ENCODE data around the gene LHX3. TPM values are rescaled to one million over a fixed set of nuclear protein-coding genes. Genes with fewer than 3 reads are reported as not detected.

Gene LHX3
- total and polyA plus RNA-seq, 10 of the 15 experiments (the other 5 are each of a cell fraction or from before 2014, with no cell fraction given): not detected

DNA sequence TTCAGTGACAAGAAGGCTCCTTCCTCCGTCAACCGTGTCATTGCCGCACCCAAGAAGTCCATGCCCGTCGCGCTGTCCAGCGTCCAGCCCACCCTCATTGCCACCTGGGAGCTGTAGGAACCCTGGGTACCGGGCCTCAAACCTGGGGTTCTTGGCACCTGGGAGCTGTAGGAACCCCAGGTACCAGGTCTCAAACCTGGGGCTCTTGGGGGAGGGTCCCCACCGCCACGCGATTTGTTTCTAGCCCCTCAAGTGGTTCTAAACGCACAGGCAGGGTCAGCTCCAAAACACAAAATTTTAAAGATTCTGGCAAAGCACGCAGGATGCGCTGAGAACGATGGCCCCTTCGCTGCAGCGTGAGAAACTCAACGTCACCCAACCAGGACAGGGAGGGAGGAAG is 17.7 kb downstream of the LHX3 start (continued):
- TF ChIP-seq, protein P1, sequence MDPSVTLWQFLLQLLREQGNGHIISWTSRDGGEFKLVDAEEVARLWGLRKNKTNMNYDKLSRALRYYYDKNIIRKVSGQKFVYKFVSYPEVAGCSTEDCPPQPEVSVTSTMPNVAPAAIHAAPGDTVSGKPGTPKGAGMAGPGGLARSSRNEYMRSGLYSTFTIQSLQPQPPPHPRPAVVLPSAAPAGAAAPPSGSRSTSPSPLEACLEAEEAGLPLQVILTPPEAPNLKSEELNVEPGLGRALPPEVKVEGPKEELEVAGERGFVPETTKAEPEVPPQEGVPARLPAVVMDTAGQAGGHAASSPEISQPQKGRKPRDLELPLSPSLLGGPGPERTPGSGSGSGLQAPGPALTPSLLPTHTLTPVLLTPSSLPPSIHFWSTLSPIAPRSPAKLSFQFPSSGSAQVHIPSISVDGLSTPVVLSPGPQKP (IDR thresholded peaks at IDR 0.05; ENCODE audit: low read depth, low read length): no peak
- TF ChIP-seq ZNF384 (IDR thresholded peaks at IDR 0.05; ENCODE audit: borderline replicate concordance, low read depth, low read length) (no peak), HDGF (IDR thresholded peaks at IDR 0.05) (no peak), TARDBP (IDR thresholded peaks at IDR 0.05; ENCODE audit: borderline replicate concordance) (no peak), WRNIP1 (IDR thresholded peaks at IDR 0.05; ENCODE audit: borderline replicate concordance, low read depth, low read length) (no peak), BCL11A (IDR thresholded peaks at IDR 0.05; ENCODE audit: low read depth, low read length) (no peak)
- TF ChIP-seq, protein P2, sequence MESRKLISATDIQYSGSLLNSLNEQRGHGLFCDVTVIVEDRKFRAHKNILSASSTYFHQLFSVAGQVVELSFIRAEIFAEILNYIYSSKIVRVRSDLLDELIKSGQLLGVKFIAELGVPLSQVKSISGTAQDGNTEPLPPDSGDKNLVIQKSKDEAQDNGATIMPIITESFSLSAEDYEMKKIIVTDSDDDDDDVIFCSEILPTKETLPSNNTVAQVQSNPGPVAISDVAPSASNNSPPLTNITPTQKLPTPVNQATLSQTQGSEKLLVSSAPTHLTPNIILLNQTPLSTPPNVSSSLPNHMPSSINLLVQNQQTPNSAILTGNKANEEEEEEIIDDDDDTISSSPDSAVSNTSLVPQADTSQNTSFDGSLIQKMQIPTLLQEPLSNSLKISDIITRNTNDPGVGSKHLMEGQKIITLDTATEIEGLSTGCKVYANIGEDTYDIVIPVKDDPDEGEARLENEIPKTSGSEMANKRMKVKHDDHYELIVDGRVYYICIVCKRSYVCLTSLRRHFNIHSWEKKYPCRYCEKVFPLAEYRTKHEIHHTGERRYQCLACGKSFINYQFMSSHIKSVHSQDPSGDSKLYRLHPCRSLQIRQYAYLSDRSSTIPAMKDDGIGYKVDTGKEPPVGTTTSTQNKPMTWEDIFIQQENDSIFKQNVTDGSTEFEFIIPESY (IDR thresholded peaks at IDR 0.05): no peak
- TF ChIP-seq, protein P3, sequence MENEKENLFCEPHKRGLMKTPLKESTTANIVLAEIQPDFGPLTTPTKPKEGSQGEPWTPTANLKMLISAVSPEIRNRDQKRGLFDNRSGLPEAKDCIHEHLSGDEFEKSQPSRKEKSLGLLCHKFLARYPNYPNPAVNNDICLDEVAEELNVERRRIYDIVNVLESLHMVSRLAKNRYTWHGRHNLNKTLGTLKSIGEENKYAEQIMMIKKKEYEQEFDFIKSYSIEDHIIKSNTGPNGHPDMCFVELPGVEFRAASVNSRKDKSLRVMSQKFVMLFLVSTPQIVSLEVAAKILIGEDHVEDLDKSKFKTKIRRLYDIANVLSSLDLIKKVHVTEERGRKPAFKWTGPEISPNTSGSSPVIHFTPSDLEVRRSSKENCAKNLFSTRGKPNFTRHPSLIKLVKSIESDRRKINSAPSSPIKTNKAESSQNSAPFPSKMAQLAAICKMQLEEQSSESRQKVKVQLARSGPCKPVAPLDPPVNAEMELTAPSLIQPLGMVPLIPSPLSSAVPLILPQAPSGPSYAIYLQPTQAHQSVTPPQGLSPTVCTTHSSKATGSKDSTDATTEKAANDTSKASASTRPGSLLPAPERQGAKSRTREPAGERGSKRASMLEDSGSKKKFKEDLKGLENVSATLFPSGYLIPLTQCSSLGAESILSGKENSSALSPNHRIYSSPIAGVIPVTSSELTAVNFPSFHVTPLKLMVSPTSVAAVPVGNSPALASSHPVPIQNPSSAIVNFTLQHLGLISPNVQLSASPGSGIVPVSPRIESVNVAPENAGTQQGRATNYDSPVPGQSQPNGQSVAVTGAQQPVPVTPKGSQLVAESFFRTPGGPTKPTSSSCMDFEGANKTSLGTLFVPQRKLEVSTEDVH (IDR thresholded peaks at IDR 0.05; ENCODE audit: low read depth, partially characterized antibody): no peak
- TF ChIP-seq, protein P4, sequence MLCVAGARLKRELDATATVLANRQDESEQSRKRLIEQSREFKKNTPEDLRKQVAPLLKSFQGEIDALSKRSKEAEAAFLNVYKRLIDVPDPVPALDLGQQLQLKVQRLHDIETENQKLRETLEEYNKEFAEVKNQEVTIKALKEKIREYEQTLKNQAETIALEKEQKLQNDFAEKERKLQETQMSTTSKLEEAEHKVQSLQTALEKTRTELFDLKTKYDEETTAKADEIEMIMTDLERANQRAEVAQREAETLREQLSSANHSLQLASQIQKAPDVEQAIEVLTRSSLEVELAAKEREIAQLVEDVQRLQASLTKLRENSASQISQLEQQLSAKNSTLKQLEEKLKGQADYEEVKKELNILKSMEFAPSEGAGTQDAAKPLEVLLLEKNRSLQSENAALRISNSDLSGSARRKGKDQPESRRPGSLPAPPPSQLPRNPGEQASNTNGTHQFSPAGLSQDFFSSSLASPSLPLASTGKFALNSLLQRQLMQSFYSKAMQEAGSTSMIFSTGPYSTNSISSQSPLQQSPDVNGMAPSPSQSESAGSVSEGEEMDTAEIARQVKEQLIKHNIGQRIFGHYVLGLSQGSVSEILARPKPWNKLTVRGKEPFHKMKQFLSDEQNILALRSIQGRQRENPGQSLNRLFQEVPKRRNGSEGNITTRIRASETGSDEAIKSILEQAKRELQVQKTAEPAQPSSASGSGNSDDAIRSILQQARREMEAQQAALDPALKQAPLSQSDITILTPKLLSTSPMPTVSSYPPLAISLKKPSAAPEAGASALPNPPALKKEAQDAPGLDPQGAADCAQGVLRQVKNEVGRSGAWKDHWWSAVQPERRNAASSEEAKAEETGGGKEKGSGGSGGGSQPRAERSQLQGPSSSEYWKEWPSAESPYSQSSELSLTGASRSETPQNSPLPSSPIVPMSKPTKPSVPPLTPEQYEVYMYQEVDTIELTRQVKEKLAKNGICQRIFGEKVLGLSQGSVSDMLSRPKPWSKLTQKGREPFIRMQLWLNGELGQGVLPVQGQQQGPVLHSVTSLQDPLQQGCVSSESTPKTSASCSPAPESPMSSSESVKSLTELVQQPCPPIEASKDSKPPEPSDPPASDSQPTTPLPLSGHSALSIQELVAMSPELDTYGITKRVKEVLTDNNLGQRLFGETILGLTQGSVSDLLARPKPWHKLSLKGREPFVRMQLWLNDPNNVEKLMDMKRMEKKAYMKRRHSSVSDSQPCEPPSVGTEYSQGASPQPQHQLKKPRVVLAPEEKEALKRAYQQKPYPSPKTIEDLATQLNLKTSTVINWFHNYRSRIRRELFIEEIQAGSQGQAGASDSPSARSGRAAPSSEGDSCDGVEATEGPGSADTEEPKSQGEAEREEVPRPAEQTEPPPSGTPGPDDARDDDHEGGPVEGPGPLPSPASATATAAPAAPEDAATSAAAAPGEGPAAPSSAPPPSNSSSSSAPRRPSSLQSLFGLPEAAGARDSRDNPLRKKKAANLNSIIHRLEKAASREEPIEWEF (IDR thresholded peaks at IDR 0.05; ENCODE audit: insufficient replicate concordance, low read depth, low read length): no peak
- TF ChIP-seq, protein P5, sequence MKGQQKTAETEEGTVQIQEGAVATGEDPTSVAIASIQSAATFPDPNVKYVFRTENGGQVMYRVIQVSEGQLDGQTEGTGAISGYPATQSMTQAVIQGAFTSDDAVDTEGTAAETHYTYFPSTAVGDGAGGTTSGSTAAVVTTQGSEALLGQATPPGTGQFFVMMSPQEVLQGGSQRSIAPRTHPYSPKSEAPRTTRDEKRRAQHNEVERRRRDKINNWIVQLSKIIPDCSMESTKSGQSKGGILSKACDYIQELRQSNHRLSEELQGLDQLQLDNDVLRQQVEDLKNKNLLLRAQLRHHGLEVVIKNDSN (IDR thresholded peaks at IDR 0.05; ENCODE audit: borderline replicate concordance, extremely low read length, insufficient read depth, low read depth, low read length): no peak
- TF ChIP-seq, protein P6, sequence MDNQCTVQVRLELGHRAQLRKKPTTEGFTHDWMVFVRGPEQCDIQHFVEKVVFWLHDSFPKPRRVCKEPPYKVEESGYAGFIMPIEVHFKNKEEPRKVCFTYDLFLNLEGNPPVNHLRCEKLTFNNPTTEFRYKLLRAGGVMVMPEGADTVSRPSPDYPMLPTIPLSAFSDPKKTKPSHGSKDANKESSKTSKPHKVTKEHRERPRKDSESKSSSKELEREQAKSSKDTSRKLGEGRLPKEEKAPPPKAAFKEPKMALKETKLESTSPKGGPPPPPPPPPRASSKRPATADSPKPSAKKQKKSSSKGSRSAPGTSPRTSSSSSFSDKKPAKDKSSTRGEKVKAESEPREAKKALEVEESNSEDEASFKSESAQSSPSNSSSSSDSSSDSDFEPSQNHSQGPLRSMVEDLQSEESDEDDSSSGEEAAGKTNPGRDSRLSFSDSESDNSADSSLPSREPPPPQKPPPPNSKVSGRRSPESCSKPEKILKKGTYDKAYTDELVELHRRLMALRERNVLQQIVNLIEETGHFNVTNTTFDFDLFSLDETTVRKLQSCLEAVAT (IDR thresholded peaks at IDR 0.05): no peak

All from GM12878 (cell line).